Measurements from ENCODE around the gene MIA. TPM values are rescaled to one million over a fixed set of nuclear protein-coding genes. Genes with fewer than 3 reads are reported as not detected.
A peak's percentile ranks its signal among the peaks of the same experiment; 100 is the strongest.
"Not testable (repeated sequence)": the region's sequence is repeated elsewhere in the genome, so short reads cannot be mapped to it uniquely, and the experiment has no call there.

Gene MIA
- polyA plus RNA-seq, 3 donors: 0.19 to 3.5 (median 1.4) TPM

GRCh38 chr19:40771101-40771862 is 4.0 kb upstream of the MIA start:
- not testable (repeated sequence) for DNase-seq (ENCODE audit: extremely low read depth in 1 of 11, low read depth in 9 of 11, low spot score in 4 of 11)

- no peak for DNase-seq (ENCODE audit: extremely low read depth in 1 of 11, low read depth in 9 of 11, low spot score in 4 of 11)
Observed at GRCh38 chr19:40775632-40776022, 306 bp downstream of the MIA start.

DNA sequence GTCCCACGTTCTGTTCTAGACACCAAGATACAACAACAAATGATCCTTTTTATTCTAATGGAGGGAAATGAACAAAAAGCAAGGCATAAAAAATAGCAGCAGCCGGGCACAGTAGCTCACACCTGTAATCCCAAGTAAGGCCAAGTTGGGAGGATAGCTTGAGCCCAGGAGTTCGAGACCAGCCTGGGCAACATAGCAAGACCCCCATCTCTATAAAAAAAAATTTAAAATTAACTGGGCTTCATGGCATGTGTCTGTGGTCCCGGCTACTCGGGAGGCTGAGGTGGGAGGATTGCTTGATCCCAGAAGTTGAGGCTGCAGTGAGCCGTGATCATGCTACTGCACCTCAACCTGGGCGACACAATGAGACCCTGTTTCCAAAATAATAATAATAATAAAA is 1.0 kb downstream of the MIA start:
- DNase-seq (ENCODE audit: extremely low read depth in 1 of 11, low read depth in 9 of 11, low spot score in 4 of 11): no peak

- DNase-seq (ENCODE audit: extremely low read depth in 1 of 11, low read depth in 9 of 11, low spot score in 4 of 11): peak; percentile 80 to 95 (median 90)
Observed at GRCh38 chr19:40776932-40777644, 1.8 kb downstream of the MIA start.

DNA sequence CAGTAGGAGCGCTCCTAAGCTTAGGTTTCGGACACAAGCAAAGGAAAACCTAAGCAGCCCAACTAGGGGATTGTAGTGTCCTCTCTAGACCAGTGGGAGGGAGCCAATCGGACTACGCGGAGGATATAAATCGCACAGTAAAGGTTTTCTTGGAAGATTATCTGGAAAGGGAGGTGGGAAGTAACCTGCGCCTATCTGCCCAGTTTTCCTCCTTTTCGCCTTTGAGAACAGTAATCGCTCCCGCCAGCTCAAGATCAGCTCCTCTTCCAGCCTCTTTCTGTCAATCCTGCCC is 2.3 kb downstream of the MIA start:
- DNase-seq (ENCODE audit: extremely low read depth in 1 of 11, low read depth in 9 of 11, low spot score in 4 of 11): no peak

DNA sequence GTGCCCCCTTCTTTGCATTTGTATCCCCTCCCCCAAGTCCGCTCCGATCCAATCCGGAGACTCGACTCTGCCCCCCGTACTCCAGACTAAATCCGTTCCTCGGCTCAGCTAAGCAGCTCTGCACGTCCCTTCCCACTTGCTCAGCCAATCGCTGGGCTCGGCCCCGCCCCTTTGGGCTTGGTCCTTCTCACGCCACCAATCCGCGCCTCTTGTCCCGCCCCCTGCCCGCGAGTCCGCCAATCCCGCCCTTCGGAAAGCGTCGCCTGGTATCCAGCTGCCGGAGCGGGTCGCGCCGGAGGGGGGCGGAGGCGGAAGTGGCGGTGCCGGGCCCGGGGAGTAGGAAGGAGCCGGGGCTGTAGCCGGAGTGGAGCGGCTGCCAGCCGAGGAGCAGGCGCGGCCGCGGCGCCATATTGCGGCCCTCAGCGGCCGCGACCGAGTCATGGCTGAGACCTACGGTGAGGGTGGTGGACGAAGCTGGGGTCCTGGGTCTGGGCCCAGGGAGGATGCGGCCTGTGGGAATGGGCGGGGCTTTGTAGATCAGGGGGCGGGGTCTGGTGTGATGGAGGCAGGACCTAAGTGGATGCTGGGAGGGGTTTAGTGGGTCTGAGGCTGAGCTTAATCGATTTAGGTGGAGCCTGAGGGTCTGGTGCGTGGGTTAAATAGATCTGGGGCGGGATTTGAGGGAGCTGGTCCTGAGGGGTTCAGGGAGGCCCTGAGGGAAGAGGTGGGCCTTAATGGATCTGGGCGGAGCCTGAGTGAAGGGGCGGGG is 2.8 kb downstream of the MIA start, which contains the start of gene RAB4B:
Gene RAB4B (plus strand): TSS at position 311 of the 769 bp plus-strand sequence. CDS start 129 bp downstream, at position 440.
- DNase-seq (ENCODE audit: extremely low read depth in 1 of 11, low read depth in 9 of 11, low spot score in 4 of 11): peak; percentile 98 to 100 (median 100)

DNA sequence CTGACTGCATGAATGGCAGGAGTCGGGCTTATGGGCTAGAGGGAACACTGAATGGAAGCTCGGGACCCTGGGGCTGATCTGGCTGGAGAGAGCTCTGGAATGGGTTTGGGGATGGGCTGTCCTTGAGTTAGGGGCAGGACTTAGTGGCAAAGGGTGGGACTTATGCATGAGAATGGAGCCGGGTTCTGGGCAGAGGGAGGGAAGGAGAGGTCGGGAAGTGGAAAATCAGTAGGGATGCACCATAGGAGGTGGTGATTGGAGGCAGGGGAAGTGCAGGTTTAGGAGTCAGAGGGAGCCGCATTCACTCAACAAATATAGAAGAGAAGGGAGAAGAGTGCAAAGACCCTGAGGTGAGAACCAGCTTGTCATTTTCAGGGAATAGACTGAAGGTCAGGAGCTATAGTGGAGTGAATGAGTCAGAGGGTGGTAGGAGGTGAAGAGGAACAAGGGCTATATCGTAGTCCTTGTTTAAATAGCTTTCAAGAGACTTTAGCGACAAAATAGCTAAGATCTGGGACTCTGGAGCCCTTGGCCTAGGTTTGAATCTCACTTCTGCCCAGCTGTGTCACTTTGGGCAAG is 3.5 kb downstream of the MIA start:
- DNase-seq (ENCODE audit: extremely low read depth in 1 of 11, low read depth in 9 of 11, low spot score in 4 of 11): no peak

DNA sequence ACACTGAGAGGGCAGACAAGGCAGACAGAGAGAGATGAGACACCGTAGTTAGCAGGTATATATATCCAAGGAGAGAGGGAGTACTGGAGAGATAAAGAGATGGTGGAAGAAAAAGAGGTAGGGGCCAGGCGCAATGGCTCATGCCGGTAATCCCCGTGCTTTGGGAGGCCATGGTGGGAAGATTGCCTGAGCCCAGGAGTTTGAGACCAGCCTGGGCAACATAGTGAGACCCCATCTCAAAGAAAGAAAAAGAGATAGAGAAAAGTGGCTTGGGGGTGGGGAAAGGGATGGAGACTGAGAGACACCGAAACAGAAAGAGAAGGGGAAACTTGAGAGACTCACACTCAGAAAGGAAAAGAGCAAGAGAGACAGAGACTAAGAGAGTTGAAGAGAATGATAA is 5.3 kb downstream of the MIA start:
- no peak for DNase-seq (ENCODE audit: extremely low read depth in 1 of 11, low read depth in 9 of 11, low spot score in 4 of 11)

- DNase-seq (ENCODE audit: extremely low read depth in 1 of 11, low read depth in 9 of 11, low spot score in 4 of 11): no peak
Observed at GRCh38 chr19:40781140-40781539, 5.8 kb downstream of the MIA start.

- no peak for DNase-seq (ENCODE audit: extremely low read depth in 1 of 11, low read depth in 9 of 11, low spot score in 4 of 11)
Observed at GRCh38 chr19:40783711-40784110, 8.4 kb downstream of the MIA start.

DNA sequence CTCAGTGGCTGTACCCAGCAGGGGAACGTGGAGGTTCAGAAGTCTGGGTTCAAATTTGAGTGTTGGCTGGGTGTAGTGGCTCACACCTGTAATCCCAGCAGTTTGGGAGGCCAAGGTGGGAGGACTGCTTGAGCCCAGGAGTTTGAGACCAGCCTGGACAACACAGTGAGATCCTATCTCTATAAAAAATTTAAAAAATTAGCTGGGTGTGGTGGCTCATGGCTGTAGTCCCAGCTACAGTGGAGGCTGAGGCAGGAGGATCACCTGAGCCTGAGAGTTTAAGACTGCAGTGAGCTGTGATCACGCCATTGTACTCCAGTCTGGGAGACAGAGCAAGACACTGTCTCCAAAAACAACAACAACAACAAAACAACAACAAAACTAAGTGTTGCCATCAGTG is 8.8 kb downstream of the MIA start:
- not testable (repeated sequence) for DNase-seq (ENCODE audit: extremely low read depth in 1 of 11, low read depth in 9 of 11, low spot score in 4 of 11)

DNA sequence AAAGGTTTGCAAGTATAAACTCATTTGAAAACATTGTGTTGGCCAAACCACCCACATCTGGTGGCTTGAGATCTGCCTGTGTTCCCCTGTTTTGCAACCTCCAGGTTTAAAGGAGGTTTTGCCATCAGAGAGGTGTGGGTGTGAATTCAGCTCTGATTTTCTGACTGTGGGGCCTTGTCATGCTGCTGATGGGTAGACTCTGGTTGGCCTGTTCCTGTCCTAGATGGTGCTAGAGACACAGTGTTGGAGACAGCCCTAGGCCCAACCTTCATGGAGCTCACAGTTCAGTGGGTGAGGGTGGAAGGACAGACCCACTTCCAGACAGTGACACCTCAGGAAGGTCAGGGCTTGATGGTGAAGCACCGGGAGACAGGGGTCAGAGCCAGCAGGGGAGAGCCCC is 10.2 kb downstream of the MIA start:
- DNase-seq (ENCODE audit: extremely low read depth in 1 of 11, low read depth in 9 of 11, low spot score in 4 of 11): no peak

DNA sequence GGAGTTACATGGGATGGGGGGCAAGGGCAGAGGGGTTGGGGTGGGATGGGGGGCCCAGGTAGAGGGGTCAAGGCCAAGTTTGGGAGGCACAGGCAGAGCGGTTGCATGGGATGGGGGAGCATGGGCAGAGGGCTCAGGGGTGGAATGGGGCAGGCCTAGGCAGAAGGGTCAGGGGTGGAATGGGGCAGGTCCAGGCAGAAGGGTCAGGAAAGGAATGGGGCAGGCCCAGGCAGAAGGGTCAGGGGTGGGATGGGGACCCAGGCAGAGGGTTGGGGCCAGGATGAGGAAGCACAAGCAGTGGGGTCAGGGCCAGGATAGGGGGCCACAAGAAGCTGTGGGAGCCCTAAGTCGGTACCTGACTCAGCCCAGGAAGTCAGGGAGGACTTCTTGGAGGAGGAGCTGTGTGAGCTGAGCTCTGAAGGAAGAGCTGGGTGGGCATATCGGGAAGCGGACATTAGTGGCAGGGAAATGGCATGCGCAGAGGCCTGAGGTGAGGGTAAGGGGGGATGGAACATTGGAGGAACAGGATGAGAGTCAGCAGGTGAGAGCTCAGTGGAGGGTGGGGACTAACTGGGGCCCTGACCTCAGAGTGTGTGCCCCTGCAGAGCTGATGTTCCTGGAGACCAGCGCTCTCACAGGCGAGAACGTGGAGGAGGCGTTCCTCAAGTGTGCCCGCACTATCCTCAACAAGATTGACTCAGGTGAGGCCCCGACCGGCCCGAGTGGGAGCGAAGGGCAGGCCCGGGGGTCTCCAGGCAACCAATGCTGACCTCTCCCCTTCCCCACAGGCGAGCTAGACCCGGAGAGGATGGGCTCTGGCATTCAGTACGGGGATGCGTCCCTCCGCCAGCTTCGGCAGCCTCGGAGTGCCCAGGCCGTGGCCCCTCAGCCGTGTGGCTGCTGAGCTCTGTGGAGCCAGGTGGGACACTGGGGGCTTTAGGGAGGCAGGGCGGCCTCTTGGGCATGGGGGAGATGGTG is 11.0 kb downstream of the MIA start:
- DNase-seq (ENCODE audit: extremely low read depth in 1 of 11, low read depth in 9 of 11, low spot score in 4 of 11): no peak

DNA sequence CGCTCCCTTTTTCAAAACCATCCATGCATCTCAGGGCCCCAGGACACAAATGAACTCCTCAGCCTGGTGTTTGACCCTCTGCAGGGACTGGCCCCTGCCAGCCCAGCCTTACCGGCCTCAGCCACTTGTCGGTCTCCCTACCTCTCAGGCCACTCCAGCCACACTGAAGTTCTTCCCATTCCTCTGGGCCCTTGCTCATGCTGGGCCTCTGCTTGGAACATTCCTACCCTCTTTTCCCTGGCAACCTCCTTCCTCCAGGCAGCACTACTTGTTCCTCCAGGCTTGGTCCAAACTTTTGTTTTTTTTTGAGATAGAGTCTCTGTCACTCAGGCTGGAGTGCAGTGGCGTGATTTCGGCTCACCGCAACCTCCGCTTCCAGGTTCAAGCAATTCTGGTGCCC is 16.0 kb downstream of the MIA start:
- DNase-seq (ENCODE audit: extremely low read depth in 1 of 11, low read depth in 9 of 11, low spot score in 4 of 11): no peak

GRCh38 chr19:40791996-40792395 is 16.7 kb downstream of the MIA start:
- no peak for DNase-seq (ENCODE audit: extremely low read depth in 1 of 11, low read depth in 9 of 11, low spot score in 4 of 11)

- DNase-seq (ENCODE audit: extremely low read depth in 1 of 11, low read depth in 9 of 11, low spot score in 4 of 11): no peak
Observed at GRCh38 chr19:40797166-40797962, 22.0 kb downstream of the MIA start.

DNA sequence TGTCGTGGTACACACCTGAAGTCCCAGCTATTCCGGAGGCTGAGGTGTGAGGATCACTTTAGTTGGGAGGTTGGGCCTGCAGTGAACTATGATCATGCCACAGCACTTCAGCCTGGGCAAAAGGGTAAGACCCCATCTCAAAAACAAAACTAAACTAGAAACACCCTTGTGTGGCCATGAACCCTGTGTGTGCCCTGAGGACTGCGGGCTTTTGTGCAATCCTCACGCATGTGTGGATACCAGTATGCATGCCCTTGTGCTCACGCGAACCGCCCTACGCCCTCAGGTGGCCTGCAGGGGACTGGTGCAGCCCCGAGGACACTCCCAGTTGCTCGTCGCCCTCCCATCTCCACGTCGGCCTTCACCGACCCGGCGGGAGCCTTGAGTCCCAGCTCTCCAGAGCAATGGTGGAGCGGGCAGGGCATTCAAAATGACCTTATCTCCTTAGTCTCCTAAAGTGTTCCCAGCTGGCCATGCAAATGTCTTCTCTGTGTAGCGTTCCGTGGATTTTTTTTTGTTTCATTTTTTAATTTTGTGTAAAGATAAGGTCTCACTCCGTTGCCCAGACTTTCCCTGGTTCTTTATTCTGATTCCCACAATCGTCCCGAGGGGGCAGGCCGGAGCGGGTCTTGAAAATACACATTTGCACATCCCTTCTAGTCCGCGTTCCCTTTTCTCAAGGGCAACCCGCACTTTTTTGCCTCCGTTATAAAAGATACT is 22.8 kb downstream of the MIA start:
- peak in 2 of 11 donors; percentile 54 to 57 for DNase-seq (ENCODE audit: extremely low read depth in 1 of 11, low read depth in 9 of 11, low spot score in 4 of 11)
